ENCODE results near the gene IFT122. TPM values are rescaled to one million over a fixed set of nuclear protein-coding genes. Genes with fewer than 3 reads are reported as not detected.
"Not testable (repeated sequence)": the region's sequence is repeated elsewhere in the genome, so short reads cannot be mapped to it uniquely, and the experiment has no call there.

Gene IFT122
- total and polyA plus RNA-seq, 8 donors, result 15.3 to 37.1 (median 21.8) TPM

GRCh38 chr3:129474984-129475804, 35.2 kb downstream of the IFT122 start:
- DNase-seq (no peak), FAIRE-seq (no peak), ATAC-seq (no peak)
- Histone ChIP-seq H3K27ac (no peak overlapping the region), H3K4me3 (no peak overlapping the region), H3K27me3 (no peaks in the 10 kb centered on the region), H3K9me3 (no peaks in the 10 kb centered on the region), H3K36me3 (peaks cover 0 to 21% (median 0%) of the 10 kb centered on the region in 3 donors), H3K4me1 (peaks cover 0 to 6% (median 0%) of the 10 kb centered on the region in 3 donors)
- no peak for TF ChIP-seq CTCF (IDR thresholded peaks at IDR 0.05)
- intact Hi-C loops (cut with DNase I), result no loop called here
- WGBS, 2 donors, result 96 to 97% methylated on average over 10 of the region's 10 CpGs

DNA sequence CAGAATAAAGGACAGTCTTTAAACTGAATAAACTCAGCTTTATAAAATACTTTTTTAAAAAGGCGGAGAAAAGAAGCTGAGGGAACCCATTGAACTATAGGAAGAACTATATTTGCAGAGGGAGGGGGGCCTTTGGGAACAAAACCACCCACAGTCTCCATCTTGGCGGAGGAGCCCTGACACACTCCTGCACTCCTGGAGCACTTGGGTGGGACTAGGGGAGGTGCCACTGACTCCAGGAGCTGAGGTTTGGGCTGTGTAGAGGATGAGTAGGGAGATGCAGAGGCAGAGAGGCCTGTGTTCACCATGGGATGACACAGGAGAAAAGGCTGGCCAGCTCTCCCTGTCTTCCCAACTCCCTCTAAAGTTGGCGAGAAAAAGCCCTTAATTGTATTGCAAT, 35.8 kb downstream of the IFT122 start:
- no peak for ATAC-seq
- no peak for TF ChIP-seq CTCF (IDR thresholded peaks at IDR 0.05)
- H3K4me3 ChIP-seq, result no peak overlapping the region
- no peaks in the 10 kb centered on the region for H3K27me3 ChIP-seq
- no peak for FAIRE-seq
- H3K9me3 ChIP-seq, result no peaks in the 10 kb centered on the region
- no peak for DNase-seq
- WGBS, 2 donors, result 97 to 99% methylated on average over 3 of the region's 3 CpGs
- peaks cover 0 to 6% (median 0%) of the 10 kb centered on the region in 3 donors for H3K4me1 ChIP-seq
- peaks cover 0 to 26% (median 0%) of the 10 kb centered on the region in 3 donors for H3K36me3 ChIP-seq
- intact Hi-C loops (cut with DNase I), result no loop called here
- no peak overlapping the region for H3K27ac ChIP-seq

- peak; percentile 89 to 99 (median 98) for ATAC-seq
- no peak for TF ChIP-seq CTCF (IDR thresholded peaks at IDR 0.05)
- Histone ChIP-seq H3K4me1 (peaks cover 0 to 6% (median 0%) of the 10 kb centered on the region in 3 donors), H3K9me3 (no peaks in the 10 kb centered on the region), H3K36me3 (peaks cover 0 to 29% (median 0%) of the 10 kb centered on the region in 3 donors), H3K27me3 (no peaks in the 10 kb centered on the region), H3K4me3 (no peak overlapping the region), H3K27ac (peak overlapping the region in 2 of 4 donors; percentile 23 to 28)
- no peak for FAIRE-seq
- WGBS, 2 donors, result 39 to 44% methylated on average over 6 of the region's 6 CpGs
- DNase-seq, result peak in 4 of 6 donors; percentile 71 to 86 (median 81)
- intact Hi-C loops (cut with DNase I), result no loop called here
These were observed 36.6 kb downstream of the IFT122 start for GRCh38 chr3:129476586-129476985.

DNA sequence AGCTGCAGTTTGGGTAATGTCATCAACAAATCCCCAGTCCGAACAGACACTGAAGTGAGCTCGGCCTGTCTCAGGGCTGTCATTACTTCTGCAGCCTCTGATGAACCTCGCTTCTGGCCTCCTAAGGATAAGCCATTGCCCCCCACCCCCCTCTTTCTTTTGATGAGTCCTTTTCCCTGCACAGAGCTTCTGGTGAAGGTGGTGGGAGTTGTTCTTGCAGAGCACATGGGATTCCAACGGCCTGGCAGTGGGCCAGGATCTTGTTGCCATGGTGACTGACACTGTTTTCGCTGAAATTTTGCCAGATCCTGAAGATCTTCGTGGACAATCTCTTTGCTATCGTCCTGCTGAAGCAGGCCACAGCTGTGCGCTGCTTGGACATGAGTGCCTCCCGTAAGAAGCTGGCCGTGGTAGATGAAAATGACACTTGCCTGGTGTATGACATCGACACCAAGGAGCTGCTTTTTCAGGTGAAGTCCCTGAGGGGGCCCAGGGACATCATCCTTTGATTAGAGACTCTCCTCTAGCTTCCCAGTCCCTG, 41.3 kb downstream of the IFT122 start:
- FAIRE-seq, result not testable (repeated sequence)

GRCh38 chr3:129481766-129482332, 41.8 kb downstream of the IFT122 start:
- TF ChIP-seq CTCF (IDR thresholded peaks at IDR 0.05), result no peak
- Histone ChIP-seq H3K27ac (no peak overlapping the region), H3K9me3 (no peaks in the 10 kb centered on the region), H3K4me1 (peaks cover 0 to 6% (median 0%) of the 10 kb centered on the region in 3 donors), H3K4me3 (no peak overlapping the region), H3K36me3 (peaks cover 0 to 48% (median 0%) of the 10 kb centered on the region in 3 donors), H3K27me3 (no peaks in the 10 kb centered on the region)
- intact Hi-C loops (cut with DNase I), result loop anchor here in 1 of 3 donors (10.0 kb wide), 1 partner anchor 443 kb away; no protein-coding TSS in a partner anchor
- ATAC-seq (peak in 2 of 4 donors; percentile 24 to 33), DNase-seq (no peak), FAIRE-seq (no peak)
- WGBS, 2 donors, result 86 to 87% methylated on average over 12 of the region's 12 CpGs

More for the DNA sequence above, 41.3 kb downstream of the IFT122 start:
- H3K9me3 ChIP-seq, ATAC-seq, H3K4me1 ChIP-seq, H3K27me3 ChIP-seq, H3K4me3 ChIP-seq, H3K27ac ChIP-seq: not testable (repeated sequence)
- intact Hi-C loops (cut with DNase I), result loop anchor here in 1 of 3 donors (10.0 kb wide), 1 partner anchor 444 kb away; no protein-coding TSS in a partner anchor
- DNase-seq, result peak in 1 of 6 donors; percentile 45
- peaks cover 0 to 43% (median 0%) of the 10 kb centered on the region in 3 donors for H3K36me3 ChIP-seq
- WGBS, 2 donors, result 68 to 74% methylated on average over 6 to 8 of the region's 11 CpGs

Measured in pancreas (tissue), 10 donors.